GM10248 (cell line): ENCODE data around the gene CASP9.

Source experiments
- CTCF ChIA-PET: fragments of 300-600 bp; sonication (Branson Sonifier 250); formaldehyde crosslinking; extraction: SDS; loops from one replicate; lab custom pipeline; 2021; ENCODE audit warnings: antibody characterized with exemption; lab: Yijun Ruan, JAX
- POLR2A ChIA-PET: fragments of 350-650 bp; sonication (Branson Sonifier 250); formaldehyde crosslinking; extraction: SDS; loops from one replicate; lab custom pipeline; 2020; ENCODE audit warnings: antibody characterized with exemption; lab: Yijun Ruan, JAX
- DNase-seq: peaks from one replicate; pipeline ENCODE4 v3.0.0; 2012; ENCODE audit errors: extremely low spot score
- TF ChIP-seq, protein P1 (sequence below): IDR thresholded peaks from 2 replicates; pipeline ENCODE4 v1.5.1; 2012; ENCODE audit warnings: mild to moderate bottlenecking, low read depth; ENCODE audit errors: extremely low read depth, missing control alignments, control extremely low read depth

The CASP9 gene

DNA sequence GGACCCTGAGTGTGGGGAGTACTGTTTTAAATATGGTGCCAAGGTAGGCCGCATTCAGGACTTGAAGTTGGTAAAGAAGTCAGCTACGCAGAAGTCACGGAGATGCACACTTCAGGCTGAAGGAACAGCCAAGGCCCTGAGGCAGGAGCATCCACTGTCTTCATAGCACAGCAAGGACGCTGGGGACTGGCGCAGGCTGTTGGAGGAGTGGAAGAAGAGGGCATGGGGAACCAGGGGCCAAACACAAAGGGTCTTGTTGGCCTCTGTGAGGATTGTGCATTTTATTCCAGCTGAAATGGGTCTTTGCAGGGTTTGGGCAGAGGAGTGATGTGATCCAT, 19.2 kb upstream of the CASP9 start:
- DNase-seq: no peak
- ChIA-PET POLR2A (no interaction called here), CTCF (interaction anchor here (1.0 kb wide), 1 partner anchor 37 kb away, joined by 3 read pairs; no protein-coding TSS in a partner anchor)
- TF ChIP-seq, protein P1, sequence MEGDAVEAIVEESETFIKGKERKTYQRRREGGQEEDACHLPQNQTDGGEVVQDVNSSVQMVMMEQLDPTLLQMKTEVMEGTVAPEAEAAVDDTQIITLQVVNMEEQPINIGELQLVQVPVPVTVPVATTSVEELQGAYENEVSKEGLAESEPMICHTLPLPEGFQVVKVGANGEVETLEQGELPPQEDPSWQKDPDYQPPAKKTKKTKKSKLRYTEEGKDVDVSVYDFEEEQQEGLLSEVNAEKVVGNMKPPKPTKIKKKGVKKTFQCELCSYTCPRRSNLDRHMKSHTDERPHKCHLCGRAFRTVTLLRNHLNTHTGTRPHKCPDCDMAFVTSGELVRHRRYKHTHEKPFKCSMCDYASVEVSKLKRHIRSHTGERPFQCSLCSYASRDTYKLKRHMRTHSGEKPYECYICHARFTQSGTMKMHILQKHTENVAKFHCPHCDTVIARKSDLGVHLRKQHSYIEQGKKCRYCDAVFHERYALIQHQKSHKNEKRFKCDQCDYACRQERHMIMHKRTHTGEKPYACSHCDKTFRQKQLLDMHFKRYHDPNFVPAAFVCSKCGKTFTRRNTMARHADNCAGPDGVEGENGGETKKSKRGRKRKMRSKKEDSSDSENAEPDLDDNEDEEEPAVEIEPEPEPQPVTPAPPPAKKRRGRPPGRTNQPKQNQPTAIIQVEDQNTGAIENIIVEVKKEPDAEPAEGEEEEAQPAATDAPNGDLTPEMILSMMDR: no peak

DNA sequence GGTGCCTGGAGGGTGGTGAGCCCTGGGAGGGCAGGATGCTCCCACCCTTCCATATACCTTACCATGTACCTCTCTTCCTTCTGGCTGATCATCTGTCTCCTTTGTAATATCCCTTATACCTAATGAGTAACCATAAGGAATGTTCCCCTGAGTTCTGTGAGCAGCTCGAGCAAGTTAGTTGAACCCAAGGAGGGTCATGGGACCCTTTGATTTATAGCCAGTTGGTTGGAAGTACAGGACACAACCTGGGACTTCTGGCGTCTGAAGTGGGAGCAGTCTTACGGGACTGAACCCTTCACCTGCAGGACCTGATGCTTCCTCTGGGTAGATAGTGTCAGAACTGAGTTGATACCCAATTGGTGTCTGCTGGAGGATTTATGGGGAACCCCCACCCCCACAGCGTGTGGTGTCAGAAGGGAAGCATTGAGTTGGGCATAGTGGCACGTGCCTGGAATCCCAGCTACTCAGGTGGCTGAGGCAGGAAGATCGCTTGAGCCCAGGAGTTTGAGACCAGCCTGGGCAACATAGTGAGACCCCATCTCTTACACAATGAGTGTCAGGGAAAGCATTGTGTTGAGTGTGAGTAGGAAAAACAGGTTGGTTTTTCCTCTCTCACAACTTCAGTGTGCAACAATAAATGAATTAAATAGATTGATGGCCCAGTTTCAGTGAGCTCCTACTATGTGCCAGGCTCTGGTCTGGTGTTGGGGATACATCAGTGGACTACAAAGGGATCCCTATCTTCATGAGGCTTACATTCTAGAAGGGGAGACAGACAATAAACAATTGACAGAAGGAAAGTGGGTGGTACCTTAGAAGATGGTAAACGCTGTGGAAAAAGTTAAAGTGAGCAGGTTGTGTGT, 18.6 kb upstream of the CASP9 start:
- ChIA-PET POLR2A (no interaction called here), CTCF (interaction anchor here (1.0 to 1.6 kb wide), 2 partner anchors 14 to 37 kb away, joined by 3 to 4 read pairs; no protein-coding TSS in a partner anchor)
- no peak for DNase-seq
- TF ChIP-seq, protein P1: no peak

GRCh38 chr1:15541231-15541792, 17.3 kb upstream of the CASP9 start:
- no peak for DNase-seq
- ChIA-PET POLR2A (no interaction called here), CTCF (interaction anchor here (1.6 kb wide), 1 partner anchor 12 kb away, joined by 4 read pairs; no protein-coding TSS in a partner anchor)
- TF ChIP-seq, protein P1: no peak

DNA sequence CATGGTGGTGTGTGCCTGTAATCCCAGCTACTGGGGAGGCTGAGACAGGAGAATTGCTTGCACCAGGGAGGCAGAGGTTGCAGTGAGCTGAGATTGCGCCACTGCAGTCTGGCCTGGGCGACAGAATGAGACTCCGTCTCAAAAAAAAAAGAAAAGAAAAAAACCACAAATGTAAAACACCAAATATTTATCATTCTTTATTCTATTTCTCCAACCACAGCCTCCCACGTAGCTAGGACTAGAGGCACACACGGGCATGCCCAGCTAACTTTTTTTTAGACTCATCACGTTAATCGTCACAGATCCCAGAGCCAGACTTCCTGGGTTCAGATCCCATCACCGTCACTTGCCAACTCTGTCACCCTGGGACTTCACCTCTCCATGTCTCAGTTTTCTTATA, 16.2 kb upstream of the CASP9 start:
- POLR2A ChIA-PET: no interaction called here
- CTCF ChIA-PET: no interaction called here
- TF ChIP-seq, protein P1: no peak
- DNase-seq: no peak

GRCh38 chr1:15538771-15539170, 14.8 kb upstream of the CASP9 start:
- DNase-seq: no peak
- CTCF ChIA-PET: interaction anchor here (0.9 kb wide), 1 partner anchor 10 kb away, joined by 3 read pairs; no protein-coding TSS in a partner anchor
- POLR2A ChIA-PET: no interaction called here
- TF ChIP-seq, protein P1: no peak

DNA sequence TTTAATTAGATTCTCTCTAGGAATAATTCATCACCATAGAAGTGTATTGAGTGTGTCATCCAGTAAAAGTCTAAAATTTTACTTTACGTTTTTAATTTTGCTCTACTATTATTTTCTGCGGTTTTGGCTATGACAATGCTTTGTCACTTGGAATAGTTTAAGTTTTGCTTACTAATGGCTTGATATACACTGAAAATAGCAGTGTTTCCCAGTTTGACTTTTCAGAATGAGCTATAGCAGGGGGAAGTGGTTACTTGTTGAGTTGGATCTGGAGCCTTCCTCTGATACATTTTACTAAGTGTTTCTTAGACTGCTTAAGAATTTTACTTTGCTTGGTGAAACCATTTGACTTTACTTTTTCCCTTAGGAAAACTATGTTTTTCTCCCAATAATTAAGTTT, 7.7 kb upstream of the CASP9 start:
- ChIA-PET POLR2A (no interaction called here), CTCF (no interaction called here)
- TF ChIP-seq, protein P1: no peak
- no peak for DNase-seq
